H1 (cell line): ENCODE measurements around the gene RAD51B. TPM values are rescaled to one million over a fixed set of nuclear protein-coding genes. Genes with fewer than 3 reads are reported as not detected.

Experiments
- ASH2L ChIP-seq: fragments of 200-600, 300-600 bp; sonication (generic); IDR thresholded peaks from one replicate; pipeline ENCODE4 v1.7.1; 2017; ENCODE audit warnings: low read length
- NANOG ChIP-seq: IDR thresholded peaks from 2 replicates; pipeline ENCODE4 v1.6.1; 2011; ENCODE audit warnings: low read length, low read depth, mild to moderate bottlenecking, inconsistent platforms; ENCODE audit not compliant: insufficient read depth, poor library complexity, severe bottlenecking
- SP1 ChIP-seq: IDR thresholded peaks from 2 replicates; pipeline ENCODE4 v1.6.1; 2011; ENCODE audit warnings: low read depth, low read length
- YY1 ChIP-seq: IDR thresholded peaks from 2 replicates; pipeline ENCODE4 v1.6.1; 2011; ENCODE audit warnings: low read depth, mild to moderate bottlenecking, low read length
- polyA plus RNA-seq, 7 experiments: library from polyadenylated mRNA; depleted of rRNA in 3 of 7; stranded (reverse) in 5 of 7; unstranded in 2 of 7; fragments of >200 nt in 5 of 7; fragments of 200-250 nt in 2 of 7; gene quantifications; 1 replicate in 5 of 7; 2 replicates in 1 of 7; 4 replicates in 1 of 7; pipeline versions ENCODE4 v1.2.1 to v1.2.3, GENCODE V29; 2011 to 2013; ENCODE audit warnings: missing spikeins in 2 of 7, mixed read lengths in 2 of 7
- total RNA-seq: library from RNA; stranded (reverse); fragmentation: NEBNext Ultra II Directional; extraction: Animal tissue kit (Norgen Biotek cat#: 25700); gene quantifications from 2 replicates; pipeline ENCODE4 v1.2.1, GENCODE V29; 2021

RAD51B gene
- total and polyA plus RNA-seq, 2 of the 8 experiments (the other 6 are each of a cell fraction or from before 2014, with no cell fraction given): 3.9 to 14.9 TPM

DNA sequence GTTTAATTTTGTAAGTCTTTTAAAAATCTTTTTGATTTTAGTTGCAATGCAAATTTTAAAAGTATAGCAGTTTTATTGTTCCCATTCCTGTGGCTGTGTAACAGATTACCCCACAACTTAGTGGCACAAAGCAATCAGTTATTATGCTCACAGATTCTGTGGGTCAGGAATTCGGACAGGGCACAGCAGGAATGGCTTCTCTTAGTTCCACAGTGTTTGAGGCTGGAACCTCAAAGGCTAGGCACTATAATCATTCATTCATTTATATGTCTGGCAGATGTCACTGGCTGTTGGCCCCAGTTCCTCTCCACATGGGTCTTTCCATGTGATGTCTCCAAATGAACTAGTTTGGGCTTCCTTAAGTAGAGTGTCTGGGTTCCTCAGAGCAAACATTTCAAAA lies 193.3 kb downstream of the RAD51B start (continued):
- TF ChIP-seq ASH2L: no peak
- no peak for TF ChIP-seq NANOG
- TF ChIP-seq SP1: no peak
- TF ChIP-seq YY1: no peak
